Mammary microvascular endothelial cell (primary cell): ENCODE data around the gene CLEC14A. TPM values are rescaled to one million over a fixed set of nuclear protein-coding genes. Genes with fewer than 3 reads are reported as not detected.

Experiments used
- total RNA-seq: library from RNA; depleted of rRNA; stranded (reverse); fragments of >200 nt; gene quantifications from 2 replicates; pipeline ENCODE4 v1.2.3, GENCODE V29; 2015

Gene CLEC14A, protein sequence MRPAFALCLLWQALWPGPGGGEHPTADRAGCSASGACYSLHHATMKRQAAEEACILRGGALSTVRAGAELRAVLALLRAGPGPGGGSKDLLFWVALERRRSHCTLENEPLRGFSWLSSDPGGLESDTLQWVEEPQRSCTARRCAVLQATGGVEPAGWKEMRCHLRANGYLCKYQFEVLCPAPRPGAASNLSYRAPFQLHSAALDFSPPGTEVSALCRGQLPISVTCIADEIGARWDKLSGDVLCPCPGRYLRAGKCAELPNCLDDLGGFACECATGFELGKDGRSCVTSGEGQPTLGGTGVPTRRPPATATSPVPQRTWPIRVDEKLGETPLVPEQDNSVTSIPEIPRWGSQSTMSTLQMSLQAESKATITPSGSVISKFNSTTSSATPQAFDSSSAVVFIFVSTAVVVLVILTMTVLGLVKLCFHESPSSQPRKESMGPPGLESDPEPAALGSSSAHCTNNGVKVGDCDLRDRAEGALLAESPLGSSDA
- total RNA-seq, result 163 and 167 TPM in 2 replicates

DNA sequence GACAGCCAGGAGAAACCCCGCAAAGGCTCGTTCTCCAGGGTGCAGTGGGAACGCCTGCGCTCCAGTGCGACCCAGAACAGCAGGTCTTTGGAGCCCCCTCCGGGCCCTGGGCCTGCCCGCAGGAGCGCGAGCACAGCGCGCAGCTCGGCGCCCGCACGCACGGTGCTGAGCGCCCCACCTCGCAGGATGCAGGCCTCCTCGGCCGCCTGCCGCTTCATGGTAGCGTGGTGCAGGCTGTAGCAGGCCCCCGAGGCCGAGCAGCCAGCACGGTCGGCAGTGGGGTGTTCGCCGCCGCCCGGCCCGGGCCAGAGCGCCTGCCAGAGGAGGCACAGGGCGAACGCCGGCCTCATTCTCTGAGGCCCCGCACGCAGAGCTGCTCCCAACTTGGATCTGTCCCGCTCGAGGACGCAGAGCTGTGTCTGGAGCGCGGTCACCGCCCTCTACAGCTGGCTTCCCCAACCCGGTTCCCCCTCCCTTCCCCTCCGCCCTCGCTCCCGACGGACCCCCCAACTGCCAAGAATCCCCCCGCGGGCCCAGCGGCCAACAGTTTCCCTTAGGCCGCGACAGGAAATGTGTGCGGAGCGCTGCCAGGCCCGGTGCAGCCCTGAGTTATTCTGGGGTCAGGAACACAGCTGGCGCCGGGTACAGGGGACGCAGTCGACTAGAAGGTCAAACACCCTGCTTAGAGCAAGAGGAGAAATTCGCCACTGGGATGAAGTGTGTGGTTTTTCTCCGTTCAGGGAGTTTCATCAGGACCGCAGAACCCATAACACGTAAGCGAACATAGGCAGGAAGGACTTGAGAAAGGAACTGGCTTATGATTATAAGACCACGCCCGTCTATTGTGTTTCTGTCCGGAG is at the start of gene CLEC14A:
Gene CLEC14A (minus strand): TSS at position 421 of the 860 bp plus-strand sequence. CDS start 71 bp downstream, at position 350.

DNA sequence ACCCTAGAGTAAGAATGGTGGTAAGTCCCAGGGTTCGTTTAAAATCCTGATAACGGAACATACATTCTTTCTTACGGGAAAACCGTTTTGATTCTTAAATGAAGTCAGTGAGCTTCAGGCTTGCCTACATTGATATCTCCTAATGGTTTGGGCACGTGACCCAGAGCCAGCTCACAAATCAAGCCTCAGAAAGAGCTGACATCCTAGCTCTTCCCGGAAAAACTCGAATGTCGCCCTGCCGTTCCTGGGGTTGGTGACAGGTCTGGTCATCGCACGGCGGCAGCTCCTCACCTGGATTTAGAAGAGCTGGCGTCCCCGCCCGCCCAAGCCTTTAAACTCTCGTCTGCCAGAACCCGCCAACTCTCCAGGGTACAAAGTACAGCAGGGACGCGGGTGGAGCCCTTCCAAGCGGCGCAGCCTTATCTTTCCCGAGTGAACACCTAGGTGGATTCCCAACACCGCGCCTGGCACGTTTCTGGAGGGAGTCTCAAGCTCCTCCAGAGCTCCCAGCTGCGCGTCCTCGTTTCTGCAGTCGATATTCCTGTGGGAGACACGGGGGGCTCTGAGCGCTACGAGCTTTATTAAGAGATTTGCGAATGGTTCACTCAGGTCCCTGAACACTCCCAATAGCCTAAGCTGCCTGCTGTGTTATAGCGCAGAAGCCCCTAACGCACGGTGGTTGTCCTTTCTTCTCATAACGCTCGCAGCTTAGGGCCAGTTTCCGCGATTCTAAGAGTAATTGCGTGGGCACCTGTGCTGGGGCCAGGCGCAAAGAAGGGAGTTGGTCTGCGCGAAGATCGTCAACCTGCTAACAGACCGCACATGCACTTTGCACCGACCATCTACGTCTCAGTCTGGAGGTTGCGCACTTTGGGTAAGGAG is 47.9 kb downstream of the CLEC14A start, which contains the start of gene SSTR1:
Gene SSTR1 (plus strand): TSS at position 169 of the 882 bp plus-strand sequence. CDS start 1,486 bp downstream, outside the sequence.

Other genes starting within 250 kb of the CLEC14A start
- under 0.01 and 0.05 TPM in 2 replicates for gene SSTR1, start 48.2 kb downstream of the CLEC14A start, total RNA-seq